Ishikawa (cell line): ENCODE results near the gene GALM.
A peak's percentile ranks its signal among the peaks of the same experiment; 100 is the strongest.

ENCODE experiments used
- CEBPB ChIP-seq: IDR thresholded peaks from 2 replicates; pipeline ENCODE4 v1.6.1; 2012
- CREB1 ChIP-seq: IDR thresholded peaks from 2 replicates; pipeline ENCODE4 v1.6.1; 2012; ENCODE audit warnings: low read depth
- EGR1 ChIP-seq: IDR thresholded peaks from 2 replicates; pipeline ENCODE4 v1.6.1; 2012
- EP300 ChIP-seq: IDR thresholded peaks from 2 replicates; pipeline ENCODE4 v1.6.1; 2012; ENCODE audit warnings: borderline replicate concordance
- FOXM1 ChIP-seq: IDR thresholded peaks from 2 replicates; pipeline ENCODE4 v1.6.1; 2012; ENCODE audit warnings: low read depth, borderline replicate concordance
- MAX ChIP-seq: IDR thresholded peaks from 2 replicates; pipeline ENCODE4 v1.6.1; 2012
- NFIC ChIP-seq: IDR thresholded peaks from 2 replicates; pipeline ENCODE4 v1.6.1; 2012
- RAD21 ChIP-seq: IDR thresholded peaks from 2 replicates; pipeline ENCODE4 v1.6.1; 2012; ENCODE audit warnings: low read depth
- REST ChIP-seq: IDR thresholded peaks from 2 replicates; pipeline ENCODE4 v1.6.1; 2012; ENCODE audit warnings: low read depth, mild to moderate bottlenecking
- TAF1 ChIP-seq: IDR thresholded peaks from 2 replicates; pipeline ENCODE4 v1.6.1; 2012; ENCODE audit warnings: low read depth, mild to moderate bottlenecking
- TCF12 ChIP-seq: IDR thresholded peaks from 2 replicates; pipeline ENCODE4 v1.6.1; 2012; ENCODE audit warnings: low read depth
- TEAD4 ChIP-seq: IDR thresholded peaks from 2 replicates; pipeline ENCODE4 v1.6.1; 2012
- USF1 ChIP-seq: IDR thresholded peaks from 2 replicates; pipeline ENCODE4 v1.6.1; 2012
- YY1 ChIP-seq: IDR thresholded peaks from 2 replicates; pipeline ENCODE4 v1.6.1; 2012; ENCODE audit warnings: low read depth
- ZBTB7A ChIP-seq: IDR thresholded peaks from 2 replicates; pipeline ENCODE4 v1.6.1; 2012; ENCODE audit warnings: low read depth

GALM gene

GRCh38 chr2:38720613-38721241, 54.8 kb downstream of the GALM start:
- TF ChIP-seq ZBTB7A (no peak), REST (no peak), FOXM1 (no peak), MAX (peak; percentile 67; the same call in 1 of the 2 replicates), EGR1 (no peak), CREB1 (no peak), TAF1 (no peak), NFIC (peak; percentile 77), YY1 (peak; percentile 75), EP300 (peak; percentile 37; the same call in 1 of the 2 replicates), TCF12 (no peak), TEAD4 (peak; percentile 63), USF1 (peak; percentile 88), RAD21 (no peak), CEBPB (no peak)

- no peak for TF ChIP-seq CREB1
- TF ChIP-seq MAX = no peak
- no peak for TF ChIP-seq USF1
- TF ChIP-seq TCF12 = no peak
- TF ChIP-seq EP300 = no peak
- TF ChIP-seq YY1 = no peak
- no peak for TF ChIP-seq REST
- TF ChIP-seq EGR1 = no peak
- no peak for TF ChIP-seq ZBTB7A
- no peak for TF ChIP-seq FOXM1
- no peak for TF ChIP-seq CEBPB
- TF ChIP-seq RAD21 = no peak
- TF ChIP-seq NFIC = no peak
- TF ChIP-seq TEAD4 = no peak
- no peak for TF ChIP-seq TAF1
These were observed 56.6 kb downstream of the GALM start for GRCh38 chr2:38722271-38723061.

GRCh38 chr2:38723173-38723572, 57.3 kb downstream of the GALM start:
- TF ChIP-seq CREB1 = no peak

- no peak for TF ChIP-seq FOXM1
- no peak for TF ChIP-seq TCF12
- no peak for TF ChIP-seq YY1
- no peak for TF ChIP-seq RAD21
These were observed 61.7 kb downstream of the GALM start for GRCh38 chr2:38727661-38728060.

GRCh38 chr2:38728694-38729093, 62.8 kb downstream of the GALM start:
- no peak for TF ChIP-seq CEBPB
- no peak for TF ChIP-seq TCF12
- no peak for TF ChIP-seq TAF1
- no peak for TF ChIP-seq MAX
- no peak for TF ChIP-seq ZBTB7A
- no peak for TF ChIP-seq EP300
- no peak for TF ChIP-seq REST
- TF ChIP-seq NFIC = no peak
- no peak for TF ChIP-seq CREB1
- TF ChIP-seq EGR1 = no peak
- TF ChIP-seq USF1 = no peak
- TF ChIP-seq RAD21 = no peak
- no peak for TF ChIP-seq TEAD4
- TF ChIP-seq YY1 = no peak
- no peak for TF ChIP-seq FOXM1
